Endothelial cell of umbilical vein (primary cell): ENCODE results near the gene PNLDC1.
"Not testable (repeated sequence)": the region's sequence is repeated elsewhere in the genome, so short reads cannot be mapped to it uniquely, and the experiment has no call there.

ENCODE experiments used
- FOS ChIP-seq: IDR thresholded peaks from 2 replicates; pipeline ENCODE4 v1.6.1; 2011; ENCODE audit warnings: mild to moderate bottlenecking, low read length, moderate library complexity, borderline replicate concordance; ENCODE audit not compliant: insufficient read depth
- GATA2 ChIP-seq: IDR thresholded peaks from 2 replicates; pipeline ENCODE4 v1.7.0; 2011; ENCODE audit warnings: low read depth, mild to moderate bottlenecking, moderate library complexity, mixed read lengths, low read length; ENCODE audit not compliant: insufficient read length, insufficient read depth
- POLR2A ChIP-seq: IDR thresholded peaks from 2 replicates; pipeline ENCODE4 v1.6.1; 2012; ENCODE audit warnings: low read depth, mild to moderate bottlenecking, control low read depth, low read length
- POLR2AphosphoS5 ChIP-seq: IDR thresholded peaks from 2 replicates; pipeline ENCODE4 v1.6.1; 2012; ENCODE audit warnings: low read depth, mild to moderate bottlenecking, control low read depth, low read length, moderate library complexity; ENCODE audit not compliant: insufficient read depth
- TF ChIP-seq, protein P1 (sequence below), 2 donors: IDR thresholded peaks; 1 replicate in 1 of 2; 2 replicates in 1 of 2; pipeline ENCODE4 v1.5.1; 2011; ENCODE audit warnings: low read length in 2 of 2, mild to moderate bottlenecking in 2 of 2, moderate library complexity in 2 of 2, control low read depth in 1 of 2, inconsistent platforms in 1 of 2, low read depth in 1 of 2; ENCODE audit not compliant: insufficient read depth in 1 of 2; ENCODE audit errors: extremely low read depth in 1 of 2

DNA sequence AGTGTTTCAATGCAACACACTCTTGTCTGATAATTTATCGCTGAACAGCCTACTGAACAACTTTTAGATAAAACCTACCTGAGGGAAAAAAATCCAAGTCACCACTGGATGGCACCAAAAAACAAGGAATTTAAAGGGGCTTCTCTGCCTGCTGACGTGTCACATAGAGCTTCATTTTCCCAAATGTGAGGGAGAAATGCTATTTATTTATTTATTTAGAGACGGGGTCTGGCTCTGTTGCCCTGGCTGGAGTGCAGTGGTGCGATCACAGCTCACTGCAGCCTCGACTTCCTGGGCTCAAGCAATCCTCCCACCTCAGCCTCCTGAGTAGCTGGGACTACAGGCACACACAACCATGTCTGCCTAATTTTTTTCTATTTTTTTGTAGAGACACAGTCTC, 63.3 kb downstream of the PNLDC1 start:
- not testable (repeated sequence) for TF ChIP-seq POLR2A, FOS, POLR2AphosphoS5, GATA2
- TF ChIP-seq, protein P1, sequence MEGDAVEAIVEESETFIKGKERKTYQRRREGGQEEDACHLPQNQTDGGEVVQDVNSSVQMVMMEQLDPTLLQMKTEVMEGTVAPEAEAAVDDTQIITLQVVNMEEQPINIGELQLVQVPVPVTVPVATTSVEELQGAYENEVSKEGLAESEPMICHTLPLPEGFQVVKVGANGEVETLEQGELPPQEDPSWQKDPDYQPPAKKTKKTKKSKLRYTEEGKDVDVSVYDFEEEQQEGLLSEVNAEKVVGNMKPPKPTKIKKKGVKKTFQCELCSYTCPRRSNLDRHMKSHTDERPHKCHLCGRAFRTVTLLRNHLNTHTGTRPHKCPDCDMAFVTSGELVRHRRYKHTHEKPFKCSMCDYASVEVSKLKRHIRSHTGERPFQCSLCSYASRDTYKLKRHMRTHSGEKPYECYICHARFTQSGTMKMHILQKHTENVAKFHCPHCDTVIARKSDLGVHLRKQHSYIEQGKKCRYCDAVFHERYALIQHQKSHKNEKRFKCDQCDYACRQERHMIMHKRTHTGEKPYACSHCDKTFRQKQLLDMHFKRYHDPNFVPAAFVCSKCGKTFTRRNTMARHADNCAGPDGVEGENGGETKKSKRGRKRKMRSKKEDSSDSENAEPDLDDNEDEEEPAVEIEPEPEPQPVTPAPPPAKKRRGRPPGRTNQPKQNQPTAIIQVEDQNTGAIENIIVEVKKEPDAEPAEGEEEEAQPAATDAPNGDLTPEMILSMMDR (IDR thresholded peaks at IDR 0.05; ENCODE audit: extremely low read depth in 1 of 2, insufficient read depth in 1 of 2, low read depth in 1 of 2, low read length in 2 of 2) = peak in 1 of 2 donors; percentile 19
